NB4 (cell line): ENCODE results near the gene SERINC3.
"Not testable (repeated sequence)": the region's sequence is repeated elsewhere in the genome, so short reads cannot be mapped to it uniquely, and the experiment has no call there.

ENCODE experiments used
- CTCF ChIP-seq: IDR thresholded peaks from one replicate; pipeline ENCODE4 v1.5.1; 2012; ENCODE audit warnings: low read depth, low read length
- MAX ChIP-seq: IDR thresholded peaks from 2 replicates; pipeline ENCODE4 v1.6.1; 2011; ENCODE audit warnings: low read depth, low read length
- MYC ChIP-seq: IDR thresholded peaks from 2 replicates; pipeline ENCODE4 v1.6.1; 2011; ENCODE audit warnings: low read depth, low read length
- POLR2A ChIP-seq: IDR thresholded peaks from 2 replicates; pipeline ENCODE4 v1.6.1; 2011; ENCODE audit warnings: mild to moderate bottlenecking; ENCODE audit not compliant: insufficient read length; ENCODE audit errors: extremely low read depth

- not testable (repeated sequence) for TF ChIP-seq CTCF, POLR2A, MAX, MYC
These were observed 49.6 kb downstream of the SERINC3 start for GRCh38 chr20:44472283-44472682.
